Measurements from ENCODE around the gene ELMO1.

Gene ELMO1

DNA sequence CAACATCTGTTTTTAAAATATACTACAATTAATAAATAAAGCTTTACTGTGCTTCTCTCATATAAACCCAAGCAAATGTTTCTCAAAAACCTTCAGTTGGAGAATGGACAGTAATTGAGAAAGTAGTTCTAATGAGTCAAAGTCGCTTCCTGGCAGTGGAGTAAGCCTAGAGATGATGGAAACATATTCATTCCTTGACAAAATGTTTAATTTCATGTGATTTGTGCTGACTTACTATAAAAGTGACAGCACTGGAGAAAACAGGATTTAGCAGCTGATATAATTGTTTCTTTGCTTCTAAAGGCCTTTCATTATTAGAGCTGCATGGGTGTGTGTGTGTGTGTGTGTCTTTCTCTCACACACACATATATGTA is 9.0 kb downstream of the ELMO1 start:
- TF ChIP-seq, protein P1, sequence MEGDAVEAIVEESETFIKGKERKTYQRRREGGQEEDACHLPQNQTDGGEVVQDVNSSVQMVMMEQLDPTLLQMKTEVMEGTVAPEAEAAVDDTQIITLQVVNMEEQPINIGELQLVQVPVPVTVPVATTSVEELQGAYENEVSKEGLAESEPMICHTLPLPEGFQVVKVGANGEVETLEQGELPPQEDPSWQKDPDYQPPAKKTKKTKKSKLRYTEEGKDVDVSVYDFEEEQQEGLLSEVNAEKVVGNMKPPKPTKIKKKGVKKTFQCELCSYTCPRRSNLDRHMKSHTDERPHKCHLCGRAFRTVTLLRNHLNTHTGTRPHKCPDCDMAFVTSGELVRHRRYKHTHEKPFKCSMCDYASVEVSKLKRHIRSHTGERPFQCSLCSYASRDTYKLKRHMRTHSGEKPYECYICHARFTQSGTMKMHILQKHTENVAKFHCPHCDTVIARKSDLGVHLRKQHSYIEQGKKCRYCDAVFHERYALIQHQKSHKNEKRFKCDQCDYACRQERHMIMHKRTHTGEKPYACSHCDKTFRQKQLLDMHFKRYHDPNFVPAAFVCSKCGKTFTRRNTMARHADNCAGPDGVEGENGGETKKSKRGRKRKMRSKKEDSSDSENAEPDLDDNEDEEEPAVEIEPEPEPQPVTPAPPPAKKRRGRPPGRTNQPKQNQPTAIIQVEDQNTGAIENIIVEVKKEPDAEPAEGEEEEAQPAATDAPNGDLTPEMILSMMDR (IDR thresholded peaks at IDR 0.05; ENCODE audit: control extremely low read depth, extremely low read depth, low read depth, missing control alignments): no peak
- no peak for DNase-seq (ENCODE audit: extremely low spot score)
- CTCF ChIA-PET: interaction anchor here (1.0 to 1.3 kb wide), 3 partner anchors 10 to 13 kb away, joined by 3 to 4 read pairs (median 3); no protein-coding TSS in a partner anchor
- POLR2A ChIA-PET: interaction anchor here (0.6 kb wide), 1 partner anchor 382 kb away, joined by 4 read pairs; no protein-coding TSS in a partner anchor

DNA sequence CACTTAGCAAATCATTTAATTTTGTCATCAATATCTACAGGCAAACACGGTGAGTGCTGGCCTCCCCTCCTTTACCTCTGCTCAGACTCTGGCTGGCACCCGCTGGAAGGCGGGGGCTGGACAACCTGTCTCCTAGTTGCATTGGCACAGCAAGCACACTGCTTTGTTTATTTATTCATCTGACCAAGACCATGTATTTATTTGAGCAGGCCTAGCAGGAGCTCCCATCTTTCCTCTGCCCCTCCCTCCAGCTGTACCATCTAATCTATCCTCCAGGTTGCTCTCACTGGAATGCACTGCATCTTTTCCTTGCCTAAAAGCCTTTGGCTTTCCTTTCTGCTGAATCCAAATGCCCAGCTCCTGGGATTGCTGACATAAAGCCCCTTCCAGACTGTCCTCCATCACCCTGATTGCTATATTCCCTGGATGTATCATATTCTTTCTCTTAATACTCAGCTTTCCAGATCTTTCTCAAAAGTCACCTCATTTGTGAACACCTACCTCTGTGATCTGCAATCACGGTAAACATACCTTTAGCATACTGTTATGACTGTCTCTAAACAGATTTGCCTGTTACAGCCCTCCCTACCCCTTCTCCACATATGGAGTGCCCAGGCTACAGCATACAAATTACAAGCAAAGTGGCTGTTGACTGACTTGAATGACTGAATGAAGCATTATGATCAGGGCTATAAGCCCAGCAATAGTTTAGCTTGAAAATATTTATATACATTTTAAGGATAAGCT is 9.6 kb downstream of the ELMO1 start:
- TF ChIP-seq, protein P1 (IDR thresholded peaks at IDR 0.05; ENCODE audit: control extremely low read depth, extremely low read depth, low read depth, missing control alignments): no peak
- POLR2A ChIA-PET: no interaction called here
- DNase-seq (ENCODE audit: extremely low spot score): no peak
- CTCF ChIA-PET: interaction anchor here (1.0 to 1.3 kb wide), 3 partner anchors 9 to 14 kb away, joined by 3 to 4 read pairs (median 3); no protein-coding TSS in a partner anchor

DNA sequence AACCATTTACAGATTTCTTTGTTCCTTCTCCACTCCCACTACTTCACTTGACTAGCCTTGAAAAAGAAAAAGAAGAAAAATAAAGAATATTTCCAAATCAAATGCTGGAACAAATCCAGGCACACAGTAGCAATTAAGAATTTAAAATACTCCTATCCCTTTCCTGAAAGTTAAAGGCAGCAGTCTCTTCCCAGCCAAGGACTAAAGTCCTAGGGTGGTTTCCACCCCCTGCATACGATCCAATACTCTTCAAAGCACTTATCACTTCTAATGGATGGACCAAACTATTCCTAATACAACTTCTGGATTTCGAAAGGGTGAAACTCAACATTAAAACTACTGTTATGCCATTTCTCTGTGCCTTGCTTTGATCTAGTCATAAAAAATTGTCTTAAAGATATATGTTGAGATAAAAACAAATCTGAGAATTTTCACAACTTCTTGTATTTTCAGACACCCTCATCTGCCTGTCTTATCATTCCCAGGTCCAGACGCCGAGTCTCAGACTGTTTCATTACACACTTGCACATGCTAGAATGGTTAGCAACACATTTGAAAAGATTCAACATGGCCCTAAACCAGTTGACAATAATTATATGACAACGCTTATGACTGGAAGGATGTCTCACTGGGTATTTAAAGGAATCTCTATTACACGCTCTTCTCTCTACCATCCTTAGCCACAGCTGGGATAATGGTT is 13.4 kb downstream of the ELMO1 start:
- no peak for DNase-seq (ENCODE audit: extremely low spot score)
- POLR2A ChIA-PET: no interaction called here
- TF ChIP-seq, protein P1 (IDR thresholded peaks at IDR 0.05; ENCODE audit: control extremely low read depth, extremely low read depth, low read depth, missing control alignments): no peak
- CTCF ChIA-PET: interaction anchor here (1.5 to 3.0 kb wide), 3 partner anchors 12 to 16 kb away, joined by 3 to 12 read pairs (median 4); no protein-coding TSS in a partner anchor

DNA sequence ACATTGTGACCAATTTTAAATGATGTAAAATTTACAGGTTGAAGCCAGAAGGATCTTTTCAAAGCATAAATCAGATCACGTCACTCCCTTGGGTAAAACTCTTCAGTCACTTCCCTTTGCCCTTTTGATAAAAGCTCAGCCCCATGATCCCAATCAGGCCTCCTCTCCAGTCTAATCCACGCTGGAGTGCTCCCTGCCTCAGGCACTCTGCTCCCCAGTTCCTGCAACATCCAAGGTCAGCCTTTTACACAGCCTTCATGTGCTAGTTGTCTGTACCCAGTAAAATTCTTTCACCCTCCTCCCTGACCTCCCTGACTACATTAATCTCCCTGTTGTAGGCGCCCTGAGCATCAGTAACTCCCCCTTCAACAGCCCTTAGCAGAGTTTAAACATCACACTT is 14.1 kb downstream of the ELMO1 start:
- POLR2A ChIA-PET: no interaction called here
- no peak for DNase-seq (ENCODE audit: extremely low spot score)
- CTCF ChIA-PET: no interaction called here
- TF ChIP-seq, protein P1 (IDR thresholded peaks at IDR 0.05; ENCODE audit: control extremely low read depth, extremely low read depth, low read depth, missing control alignments): no peak

DNA sequence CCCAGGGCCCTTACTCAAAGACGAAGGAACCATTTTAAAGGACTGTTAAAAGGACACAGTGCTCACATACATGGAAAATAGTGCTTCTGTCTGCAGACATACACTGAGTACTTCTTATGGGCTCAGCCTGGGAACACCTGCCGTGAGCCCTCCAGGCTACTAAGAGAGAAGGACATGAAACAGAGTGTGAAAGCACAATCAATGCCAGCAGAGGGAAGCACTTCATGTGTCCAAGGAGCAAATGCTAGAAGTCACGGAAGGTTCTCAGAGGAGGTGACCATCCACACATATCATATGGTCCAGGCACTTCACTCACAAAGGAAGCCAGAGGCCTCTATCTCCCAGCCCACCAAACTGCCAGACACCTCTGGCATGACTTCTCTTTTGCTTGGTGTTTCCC is 15.5 kb downstream of the ELMO1 start:
- POLR2A ChIA-PET: no interaction called here
- DNase-seq (ENCODE audit: extremely low spot score): no peak

DNA sequence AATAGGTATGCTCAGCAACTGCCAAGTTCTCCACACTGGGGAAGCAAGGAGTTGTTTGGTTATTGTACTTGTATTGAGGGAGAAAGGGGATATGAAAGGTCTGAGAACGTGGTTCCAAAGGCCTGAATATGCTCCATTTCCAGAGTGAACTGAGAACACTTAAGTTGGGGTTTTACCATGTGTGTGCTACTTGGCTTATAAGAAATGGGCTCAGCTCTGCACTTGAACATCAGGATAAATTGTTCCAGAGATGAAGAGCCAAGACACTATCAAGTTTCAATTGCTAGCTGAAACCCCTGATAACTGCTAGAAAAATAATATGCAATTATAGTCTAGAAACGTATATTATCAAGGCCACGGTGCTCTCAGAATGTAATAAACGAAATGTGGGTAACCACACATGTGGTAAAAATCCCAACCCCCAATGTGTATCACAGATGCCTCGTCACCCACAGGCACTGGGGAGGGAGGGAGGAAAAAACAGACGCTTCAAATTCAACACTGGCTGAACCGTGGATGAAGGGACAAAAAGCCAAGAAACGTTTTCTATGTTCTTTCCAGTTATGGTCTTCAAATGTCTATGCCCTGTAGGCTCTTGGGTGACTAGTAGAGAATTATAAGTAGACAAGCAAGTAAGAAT is 16.3 kb downstream of the ELMO1 start:
- POLR2A ChIA-PET: no interaction called here
- TF ChIP-seq, protein P1 (IDR thresholded peaks at IDR 0.05; ENCODE audit: control extremely low read depth, extremely low read depth, low read depth, missing control alignments): no peak
- CTCF ChIA-PET: no interaction called here
- no peak for DNase-seq (ENCODE audit: extremely low spot score)

More for the DNA sequence above, 15.5 kb downstream of the ELMO1 start:
- CTCF ChIA-PET: no interaction called here
- TF ChIP-seq, protein P1 (IDR thresholded peaks at IDR 0.05; ENCODE audit: control extremely low read depth, extremely low read depth, low read depth, missing control alignments): no peak
